ENCODE results near the gene PXMP4. TPM values are rescaled to one million over a fixed set of nuclear protein-coding genes. Genes with fewer than 3 reads are reported as not detected.

The PXMP4 gene
- total RNA-seq, 1 donor from 2014 or later, result 6.0 TPM

DNA sequence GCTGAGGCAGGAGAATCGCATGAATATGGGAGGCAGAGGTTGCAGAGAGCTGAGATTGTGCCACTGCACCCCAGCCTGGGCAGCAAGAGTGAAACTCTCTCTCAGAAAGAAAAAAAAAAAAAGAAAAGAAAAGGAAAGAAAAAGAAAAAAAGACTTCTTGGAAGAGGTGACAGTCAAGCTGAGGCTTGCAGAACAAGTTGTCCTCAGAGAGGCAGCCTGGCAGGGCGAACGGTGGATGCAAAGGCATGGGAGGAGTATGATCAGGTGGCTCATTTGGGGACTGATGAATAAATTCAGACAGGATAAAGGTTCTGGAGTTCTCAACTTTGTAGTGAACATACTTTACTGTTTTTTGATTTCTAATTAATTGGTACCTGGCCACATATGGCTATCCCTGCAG, 24.1 kb upstream of the PXMP4 start:
- no peaks in the 10 kb centered on the region for H3K9me3 Mint-ChIP-seq (ENCODE audit: unreplicated experiment)
- peaks cover 3% of the 10 kb centered on the region for H3K27me3 Mint-ChIP-seq (ENCODE audit: unreplicated experiment)
- H3K27ac Mint-ChIP-seq (ENCODE audit: unreplicated experiment), result no peak overlapping the region
- H3K36me3 Mint-ChIP-seq (ENCODE audit: low read depth, unreplicated experiment), result peaks cover 4% of the 10 kb centered on the region
- TF ChIP-seq, protein P1, sequence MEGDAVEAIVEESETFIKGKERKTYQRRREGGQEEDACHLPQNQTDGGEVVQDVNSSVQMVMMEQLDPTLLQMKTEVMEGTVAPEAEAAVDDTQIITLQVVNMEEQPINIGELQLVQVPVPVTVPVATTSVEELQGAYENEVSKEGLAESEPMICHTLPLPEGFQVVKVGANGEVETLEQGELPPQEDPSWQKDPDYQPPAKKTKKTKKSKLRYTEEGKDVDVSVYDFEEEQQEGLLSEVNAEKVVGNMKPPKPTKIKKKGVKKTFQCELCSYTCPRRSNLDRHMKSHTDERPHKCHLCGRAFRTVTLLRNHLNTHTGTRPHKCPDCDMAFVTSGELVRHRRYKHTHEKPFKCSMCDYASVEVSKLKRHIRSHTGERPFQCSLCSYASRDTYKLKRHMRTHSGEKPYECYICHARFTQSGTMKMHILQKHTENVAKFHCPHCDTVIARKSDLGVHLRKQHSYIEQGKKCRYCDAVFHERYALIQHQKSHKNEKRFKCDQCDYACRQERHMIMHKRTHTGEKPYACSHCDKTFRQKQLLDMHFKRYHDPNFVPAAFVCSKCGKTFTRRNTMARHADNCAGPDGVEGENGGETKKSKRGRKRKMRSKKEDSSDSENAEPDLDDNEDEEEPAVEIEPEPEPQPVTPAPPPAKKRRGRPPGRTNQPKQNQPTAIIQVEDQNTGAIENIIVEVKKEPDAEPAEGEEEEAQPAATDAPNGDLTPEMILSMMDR (IDR thresholded peaks at IDR 0.05; ENCODE audit: unreplicated experiment), result no peak
- H3K4me3 Mint-ChIP-seq (ENCODE audit: unreplicated experiment), result no peak overlapping the region
- H3K4me1 Mint-ChIP-seq (ENCODE audit: unreplicated experiment), result no peaks in the 10 kb centered on the region
- no peak for DNase-seq (ENCODE audit: low spot score)

DNA sequence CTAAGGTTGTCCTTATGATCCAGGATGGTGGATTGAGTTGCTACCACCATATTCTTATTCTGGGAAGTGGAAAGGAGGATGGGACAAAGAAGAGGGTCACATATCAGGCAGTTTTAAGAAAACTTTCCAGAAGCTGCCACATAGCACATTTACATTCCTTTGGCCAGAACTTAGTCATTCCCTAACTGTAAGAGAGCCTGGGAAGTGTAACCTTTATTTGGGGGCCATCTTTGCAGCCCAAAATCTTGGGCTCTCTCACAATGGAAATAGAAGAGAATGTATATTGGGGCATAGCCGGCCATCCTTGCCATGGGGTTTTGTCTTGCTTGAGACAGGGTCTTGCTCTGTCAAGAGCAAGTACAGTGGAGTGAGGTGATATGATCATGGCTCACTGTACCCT, 20.1 kb upstream of the PXMP4 start:
- Mint-ChIP-seq H3K4me1 (ENCODE audit: unreplicated experiment) (no peaks in the 10 kb centered on the region), H3K27me3 (ENCODE audit: unreplicated experiment) (peaks cover 5% of the 10 kb centered on the region), H3K27ac (ENCODE audit: unreplicated experiment) (no peak overlapping the region), H3K9me3 (ENCODE audit: unreplicated experiment) (peaks cover 6% of the 10 kb centered on the region), H3K4me3 (ENCODE audit: unreplicated experiment) (no peak overlapping the region), H3K36me3 (ENCODE audit: low read depth, unreplicated experiment) (peaks cover 16% of the 10 kb centered on the region)
- TF ChIP-seq, protein P1 (IDR thresholded peaks at IDR 0.05; ENCODE audit: unreplicated experiment), result no peak
- no peak for DNase-seq (ENCODE audit: low spot score)

DNA sequence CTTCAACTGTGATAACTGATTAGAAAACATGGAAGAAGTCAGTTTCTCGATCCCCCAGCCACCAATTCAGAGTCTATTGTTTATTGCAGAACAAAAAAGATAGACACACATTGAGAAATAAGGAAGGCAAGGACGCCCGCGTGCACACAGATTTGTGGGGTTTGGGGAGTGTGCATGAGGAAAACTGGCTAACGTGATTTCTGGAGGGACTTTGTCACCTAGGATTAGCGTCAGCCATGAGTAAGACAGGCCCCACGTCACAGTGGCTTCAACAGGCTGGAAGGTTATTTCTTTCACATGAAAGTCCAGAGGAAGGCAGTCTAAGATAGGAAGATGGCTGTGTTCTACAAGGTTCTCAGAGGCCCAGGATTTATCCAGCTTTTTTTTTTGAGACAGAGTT, 19.4 kb upstream of the PXMP4 start:
- no peak for DNase-seq (ENCODE audit: low spot score)
- Mint-ChIP-seq H3K36me3 (ENCODE audit: low read depth, unreplicated experiment) (peaks cover 16% of the 10 kb centered on the region), H3K4me3 (ENCODE audit: unreplicated experiment) (no peak overlapping the region), H3K4me1 (ENCODE audit: unreplicated experiment) (no peaks in the 10 kb centered on the region), H3K9me3 (ENCODE audit: unreplicated experiment) (peaks cover 6% of the 10 kb centered on the region), H3K27ac (ENCODE audit: unreplicated experiment) (no peak overlapping the region), H3K27me3 (ENCODE audit: unreplicated experiment) (peaks cover 5% of the 10 kb centered on the region)
- TF ChIP-seq, protein P1 (IDR thresholded peaks at IDR 0.05; ENCODE audit: unreplicated experiment), result no peak

DNA sequence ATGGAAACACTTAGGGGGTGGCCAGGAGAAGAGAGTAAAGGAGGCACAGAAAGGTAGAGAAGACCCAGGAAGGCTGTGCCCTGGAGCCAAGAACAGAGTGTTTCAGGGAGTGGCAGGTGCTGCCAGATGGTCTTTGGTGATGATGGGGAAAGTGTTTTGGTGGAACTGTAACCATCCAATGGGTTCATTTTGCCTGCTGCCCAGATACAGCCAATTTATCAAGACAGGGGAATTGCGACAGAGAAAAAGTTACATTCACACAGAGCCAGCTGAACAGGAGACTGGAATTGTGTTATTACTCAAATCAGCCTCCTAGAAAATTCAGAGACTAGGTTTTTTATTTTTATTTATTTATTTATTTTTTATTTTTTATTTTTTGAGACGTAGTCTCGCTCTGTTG, 16.9 kb upstream of the PXMP4 start:
- TF ChIP-seq, protein P1 (IDR thresholded peaks at IDR 0.05; ENCODE audit: unreplicated experiment), result no peak
- peaks cover 5% of the 10 kb centered on the region for H3K27me3 Mint-ChIP-seq (ENCODE audit: unreplicated experiment)
- peaks cover 6% of the 10 kb centered on the region for H3K9me3 Mint-ChIP-seq (ENCODE audit: unreplicated experiment)
- DNase-seq (ENCODE audit: low spot score), result no peak
- H3K4me3 Mint-ChIP-seq (ENCODE audit: unreplicated experiment), result peak overlapping the region; percentile 71
- peaks cover 16% of the 10 kb centered on the region for H3K36me3 Mint-ChIP-seq (ENCODE audit: low read depth, unreplicated experiment)
- peaks cover 6% of the 10 kb centered on the region for H3K4me1 Mint-ChIP-seq (ENCODE audit: unreplicated experiment)
- H3K27ac Mint-ChIP-seq (ENCODE audit: unreplicated experiment), result no peak overlapping the region

DNA sequence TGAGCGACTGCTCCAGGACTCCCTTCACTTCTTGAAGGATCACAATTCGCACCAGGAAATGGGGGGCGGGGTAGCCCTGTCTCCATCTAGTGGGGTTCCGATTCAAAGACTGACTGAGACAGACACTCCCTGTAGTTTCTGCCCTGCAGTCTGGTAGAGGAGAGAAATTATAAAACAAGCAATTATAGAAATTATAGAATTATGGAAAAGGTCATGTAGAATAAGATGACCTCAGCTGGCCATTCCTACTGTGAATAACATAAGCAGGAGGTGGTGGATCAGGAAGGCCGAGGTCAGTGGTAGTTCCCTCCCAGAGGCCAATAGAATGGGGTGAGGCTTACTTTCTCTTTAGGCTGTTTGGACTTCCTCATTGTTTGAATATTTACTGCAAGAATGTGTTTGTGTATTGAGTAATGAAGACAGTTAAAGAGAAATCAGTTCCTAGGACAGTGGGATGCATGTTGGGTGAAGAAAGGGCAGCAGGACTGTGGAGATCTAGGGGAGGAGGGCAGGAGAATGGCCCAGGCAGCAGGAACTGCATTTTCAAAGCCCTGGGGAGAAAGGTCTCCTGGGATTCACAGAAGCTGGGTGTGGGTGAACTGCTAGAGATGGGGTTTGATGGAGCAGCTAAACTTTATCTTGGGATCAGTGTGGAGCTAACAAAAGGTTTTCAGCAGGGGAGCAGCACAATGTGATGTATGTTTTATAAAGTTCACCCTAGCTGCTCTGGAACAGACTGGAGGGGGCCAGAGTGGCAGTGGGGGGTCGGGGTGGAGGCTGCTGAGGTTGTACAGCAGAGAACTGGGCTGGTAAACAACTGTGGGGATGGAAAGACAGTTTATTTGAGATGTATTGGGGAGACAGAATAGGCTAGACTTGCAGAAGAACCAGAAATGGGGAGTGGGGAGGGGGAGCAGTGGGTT, 13.8 kb upstream of the PXMP4 start:
- Mint-ChIP-seq H3K4me1 (ENCODE audit: unreplicated experiment) (peaks cover 10% of the 10 kb centered on the region), H3K36me3 (ENCODE audit: low read depth, unreplicated experiment) (peaks cover 11% of the 10 kb centered on the region), H3K27ac (ENCODE audit: unreplicated experiment) (peak overlapping the region; percentile 17), H3K4me3 (ENCODE audit: unreplicated experiment) (peak overlapping the region; percentile 19), H3K27me3 (ENCODE audit: unreplicated experiment) (peaks cover 5% of the 10 kb centered on the region), H3K9me3 (ENCODE audit: unreplicated experiment) (peaks cover 6% of the 10 kb centered on the region)
- no peak for DNase-seq (ENCODE audit: low spot score)
- TF ChIP-seq, protein P1 (IDR thresholded peaks at IDR 0.05; ENCODE audit: unreplicated experiment), result no peak
